GM19240 (cell line): ENCODE data around the gene PJVK.
"Not testable (repeated sequence)": the region's sequence is repeated elsewhere in the genome, so short reads cannot be mapped to it uniquely, and the experiment has no call there.

Source experiments
- DNase-seq: peaks from one replicate; pipeline ENCODE4 v3.0.0; 2011; ENCODE audit warnings: low spot score; ENCODE audit not compliant: insufficient read length

The PJVK gene

GRCh38 chr2:178429336-178429735 is 21.8 kb upstream of the PJVK start:
- DNase-seq: no peak

- DNase-seq: no peak
Observed at GRCh38 chr2:178436662-178437061, 14.5 kb upstream of the PJVK start.

GRCh38 chr2:178441426-178441825 is 9.8 kb upstream of the PJVK start:
- DNase-seq: no peak

- DNase-seq: no peak
Observed at GRCh38 chr2:178448968-178449661, 2.1 kb upstream of the PJVK start.

GRCh38 chr2:178449700-178450523 is 1.3 kb upstream of the PJVK start:
- DNase-seq: no peak

- DNase-seq: peak; percentile 27
Observed at GRCh38 chr2:178450524-178450773, 729 bp upstream of the PJVK start.

- no peak for DNase-seq
Observed at GRCh38 chr2:178452334-178452733, 1.2 kb downstream of the PJVK start.

- no peak for DNase-seq
Observed at GRCh38 chr2:178452870-178453269, 1.7 kb downstream of the PJVK start.

- DNase-seq: no peak
Observed at GRCh38 chr2:178455947-178456346, 4.8 kb downstream of the PJVK start.

- DNase-seq: no peak
Observed at GRCh38 chr2:178457390-178457886, 6.3 kb downstream of the PJVK start.

GRCh38 chr2:178469219-178469849 is 18.2 kb downstream of the PJVK start:
- DNase-seq: no peak

- not testable (repeated sequence) for DNase-seq
Observed at GRCh38 chr2:178471313-178471712, 20.1 kb downstream of the PJVK start.

GRCh38 chr2:178473373-178473772 is 22.2 kb downstream of the PJVK start:
- no peak for DNase-seq

GRCh38 chr2:178473931-178474330 is 22.8 kb downstream of the PJVK start:
- DNase-seq: no peak

GRCh38 chr2:178474560-178474959 is 23.4 kb downstream of the PJVK start:
- DNase-seq: no peak

GRCh38 chr2:178476477-178476876 is 25.3 kb downstream of the PJVK start:
- DNase-seq: no peak

- DNase-seq: no peak
Observed at GRCh38 chr2:178477443-178478129, 26.4 kb downstream of the PJVK start.

GRCh38 chr2:178478130-178478438 is 26.9 kb downstream of the PJVK start:
- DNase-seq: no peak

GRCh38 chr2:178478439-178479274 is 27.5 kb downstream of the PJVK start, which contains the start of gene FKBP7:
FKBP7 (minus strand) TSS chr2:178478600; CDS start chr2:178478499, 101 bp downstream.
- peak; percentile 41 for DNase-seq

- DNase-seq: no peak
Observed at GRCh38 chr2:178479275-178479616, 28.1 kb downstream of the PJVK start.

GRCh38 chr2:178479758-178480226 is 28.6 kb downstream of the PJVK start:
- DNase-seq: no peak
